ENCODE results near the gene QPCTL.

QPCTL gene

GRCh38 chr19:45692187-45693105, at the start of gene QPCTL:
QPCTL (plus strand) TSS chr19:45692666; CDS start chr19:45692704, 38 bp downstream.
- DNase-seq (ENCODE audit: low read depth): peak; percentile 97
- no peak for TF ChIP-seq CTCF (IDR thresholded peaks at IDR 0.05; ENCODE audit: control insufficient read depth, extremely low read depth, insufficient read depth)
- H3K4me3 ChIP-seq (ENCODE audit: low read depth, low read length): peak within 1 kb of the TSS; percentile 70

- no peak overlapping the region for H3K4me3 ChIP-seq (ENCODE audit: low read depth, low read length)
- no peak for DNase-seq (ENCODE audit: low read depth)
- TF ChIP-seq CTCF (IDR thresholded peaks at IDR 0.05; ENCODE audit: control insufficient read depth, extremely low read depth, insufficient read depth): peak; percentile 79
Measured at GRCh38 chr19:45643024-45643926, 49.2 kb upstream of the QPCTL start.

GRCh38 chr19:45643927-45644771, 48.3 kb upstream of the QPCTL start:
- no peak overlapping the region for H3K4me3 ChIP-seq (ENCODE audit: low read depth, low read length)
- TF ChIP-seq CTCF (IDR thresholded peaks at IDR 0.05; ENCODE audit: control insufficient read depth, extremely low read depth, insufficient read depth): no peak
- no peak for DNase-seq (ENCODE audit: low read depth)

GRCh38 chr19:45645068-45645630, 47.3 kb upstream of the QPCTL start:
- no peak overlapping the region for H3K4me3 ChIP-seq (ENCODE audit: low read depth, low read length)
- no peak for DNase-seq (ENCODE audit: low read depth)
- no peak for TF ChIP-seq CTCF (IDR thresholded peaks at IDR 0.05; ENCODE audit: control insufficient read depth, extremely low read depth, insufficient read depth)

DNA sequence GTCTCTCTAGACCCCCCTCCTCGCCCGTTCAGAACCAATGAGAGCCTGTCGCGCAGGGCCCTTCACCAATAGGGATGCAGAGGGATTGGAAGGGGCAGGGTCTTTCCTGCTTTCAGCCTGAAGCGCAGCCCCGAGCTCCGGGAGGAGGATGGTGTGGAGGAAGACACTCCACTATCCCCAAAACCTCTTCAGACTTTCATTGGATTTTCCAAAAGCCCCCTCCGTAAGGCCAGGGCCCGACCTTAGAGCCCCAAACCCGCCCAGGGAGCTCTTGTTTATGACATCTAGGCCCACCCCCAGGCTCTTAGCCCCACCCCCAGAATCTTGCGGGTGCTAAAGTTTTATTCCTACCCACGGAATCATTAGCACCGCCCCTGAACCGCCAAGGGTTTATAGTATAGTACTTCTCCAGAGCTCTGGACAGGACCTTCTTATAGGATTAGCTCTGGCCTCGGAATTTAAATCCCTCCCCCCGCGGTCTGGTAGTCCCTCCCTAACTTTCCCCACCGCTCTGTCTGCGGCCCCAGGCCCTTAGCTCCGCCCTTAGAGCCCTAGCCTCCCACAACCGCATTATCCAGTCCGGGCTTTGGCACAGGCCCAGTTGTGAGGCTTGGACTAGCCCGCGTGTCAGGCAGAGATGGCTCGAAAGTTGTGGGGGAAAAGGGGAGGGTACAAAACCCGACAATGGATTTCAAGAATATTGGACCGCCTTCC, 46.7 kb upstream of the QPCTL start:
- no peak overlapping the region for H3K4me3 ChIP-seq (ENCODE audit: low read depth, low read length)
- DNase-seq (ENCODE audit: low read depth): no peak
- no peak for TF ChIP-seq CTCF (IDR thresholded peaks at IDR 0.05; ENCODE audit: control insufficient read depth, extremely low read depth, insufficient read depth)
